Measurements from ENCODE around the gene CCR6.

DNA sequence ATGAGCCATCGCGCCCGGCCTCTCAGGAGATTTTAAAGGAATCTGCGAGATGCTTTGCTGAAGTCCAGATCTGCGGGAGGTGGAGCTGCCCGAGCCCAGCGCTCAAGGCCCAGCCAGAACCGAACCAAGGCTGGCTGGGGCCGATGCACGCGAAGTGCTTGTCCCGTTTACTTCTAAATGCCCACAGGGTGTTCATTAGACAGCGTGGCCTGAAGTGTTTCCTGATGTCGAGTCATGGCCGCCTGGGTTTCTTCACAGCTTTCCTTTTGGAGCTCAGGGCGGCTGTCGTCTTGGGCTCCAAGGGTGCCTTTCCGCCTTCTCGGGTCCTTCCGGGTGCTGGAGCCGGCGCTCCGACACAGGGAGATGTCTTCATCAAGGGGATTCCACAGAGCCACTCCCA is 25.1 kb upstream of the CCR6 start:
- TF ChIP-seq POLR2AphosphoS5 (IDR thresholded peaks at IDR 0.05) = no peak
- TF ChIP-seq, protein P1, sequence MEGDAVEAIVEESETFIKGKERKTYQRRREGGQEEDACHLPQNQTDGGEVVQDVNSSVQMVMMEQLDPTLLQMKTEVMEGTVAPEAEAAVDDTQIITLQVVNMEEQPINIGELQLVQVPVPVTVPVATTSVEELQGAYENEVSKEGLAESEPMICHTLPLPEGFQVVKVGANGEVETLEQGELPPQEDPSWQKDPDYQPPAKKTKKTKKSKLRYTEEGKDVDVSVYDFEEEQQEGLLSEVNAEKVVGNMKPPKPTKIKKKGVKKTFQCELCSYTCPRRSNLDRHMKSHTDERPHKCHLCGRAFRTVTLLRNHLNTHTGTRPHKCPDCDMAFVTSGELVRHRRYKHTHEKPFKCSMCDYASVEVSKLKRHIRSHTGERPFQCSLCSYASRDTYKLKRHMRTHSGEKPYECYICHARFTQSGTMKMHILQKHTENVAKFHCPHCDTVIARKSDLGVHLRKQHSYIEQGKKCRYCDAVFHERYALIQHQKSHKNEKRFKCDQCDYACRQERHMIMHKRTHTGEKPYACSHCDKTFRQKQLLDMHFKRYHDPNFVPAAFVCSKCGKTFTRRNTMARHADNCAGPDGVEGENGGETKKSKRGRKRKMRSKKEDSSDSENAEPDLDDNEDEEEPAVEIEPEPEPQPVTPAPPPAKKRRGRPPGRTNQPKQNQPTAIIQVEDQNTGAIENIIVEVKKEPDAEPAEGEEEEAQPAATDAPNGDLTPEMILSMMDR (IDR thresholded peaks at IDR 0.05) = no peak
